H54 (cell line): Measurements from ENCODE around the gene ARHGEF2.

Source experiments
- DNase-seq: peaks from one replicate; pipeline ENCODE4 v3.0.0; 2011; ENCODE audit warnings: low spot score, mixed read lengths; ENCODE audit not compliant: insufficient read length
- FAIRE-seq: peaks from 3 replicates; lab custom pipeline; 2011; peaks lifted over from hg19 to GRCh38; lab: Jason Lieb, UNC
- POLR2A ChIP-seq: IDR thresholded peaks from 2 replicates; pipeline ENCODE4 v1.6.1; 2011; ENCODE audit warnings: low read depth, mild to moderate bottlenecking, low read length

ARHGEF2 gene

DNA sequence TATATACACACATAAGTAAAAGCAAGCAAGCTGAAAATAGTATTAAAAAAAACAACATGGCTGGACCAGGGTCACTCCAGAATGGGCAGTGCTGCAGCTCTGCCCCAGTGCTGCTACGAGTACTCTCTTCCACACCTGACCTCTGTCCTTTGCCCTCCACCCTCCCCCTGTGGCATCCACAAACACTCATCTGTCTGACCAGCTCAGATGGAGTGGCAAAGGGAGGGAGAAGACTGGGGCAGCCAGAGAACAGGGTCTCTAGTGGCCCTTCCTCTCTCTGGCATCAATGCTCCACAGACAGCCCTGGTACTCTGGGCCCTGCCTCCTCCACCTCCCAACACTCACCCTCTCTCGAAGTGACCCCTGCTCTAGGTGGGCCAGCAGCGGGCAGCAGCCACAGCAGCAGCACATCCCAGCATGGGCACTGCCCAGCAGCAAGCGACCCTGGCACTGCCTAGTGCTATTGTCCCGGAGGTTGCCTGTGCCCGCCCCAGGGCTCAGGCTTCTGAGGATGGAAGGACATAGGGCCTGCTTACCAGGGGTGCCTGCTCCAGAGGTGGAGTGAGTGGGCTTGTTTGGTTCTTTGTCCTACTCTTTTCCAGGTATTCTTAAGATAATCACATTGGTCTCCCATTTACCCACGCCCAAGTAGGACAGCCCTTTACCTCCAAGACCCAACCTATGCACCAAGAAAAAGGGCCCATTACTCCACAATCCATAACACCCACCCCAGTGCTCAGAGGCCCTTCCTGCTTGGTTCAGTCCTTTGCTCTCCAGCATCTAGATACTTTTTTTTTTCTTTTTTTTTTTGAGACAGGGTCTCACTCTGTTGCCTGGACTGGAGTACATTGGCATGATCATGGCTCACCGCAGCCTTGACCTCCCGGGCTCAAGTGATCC is 6.2 kb downstream of the ARHGEF2 start:
- no peak for DNase-seq
- no peak for FAIRE-seq
- no peak for TF ChIP-seq POLR2A

GRCh38 chr1:155970531-155971167 is 7.7 kb downstream of the ARHGEF2 start:
- FAIRE-seq: no peak
- TF ChIP-seq POLR2A: 0 out of 2 replicates have a peak, but pooled peaks have one; percentile 20
- peak; percentile 88 for DNase-seq

DNA sequence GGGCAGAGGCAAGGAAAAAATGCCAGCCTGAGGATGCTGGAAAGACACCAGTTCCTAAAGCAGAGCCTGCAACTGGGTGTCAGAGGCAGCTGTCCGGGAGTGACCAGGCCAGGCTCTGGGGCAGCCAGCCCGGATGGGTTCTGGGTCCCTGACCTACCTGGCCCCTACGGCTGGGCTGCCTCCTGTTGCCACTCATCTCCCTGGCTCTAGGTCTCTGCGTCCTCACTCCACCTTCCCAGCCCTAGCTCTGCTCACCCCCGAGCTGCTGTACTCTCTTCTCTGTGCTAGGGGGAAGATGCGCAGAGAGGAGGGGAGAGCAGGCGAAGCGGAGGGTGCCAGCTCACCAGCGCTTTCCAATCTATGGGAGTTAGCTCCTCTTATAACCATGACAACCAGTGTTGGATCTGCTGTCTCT is 9.0 kb downstream of the ARHGEF2 start:
- TF ChIP-seq POLR2A: no peak
- DNase-seq: no peak
- FAIRE-seq: no peak

DNA sequence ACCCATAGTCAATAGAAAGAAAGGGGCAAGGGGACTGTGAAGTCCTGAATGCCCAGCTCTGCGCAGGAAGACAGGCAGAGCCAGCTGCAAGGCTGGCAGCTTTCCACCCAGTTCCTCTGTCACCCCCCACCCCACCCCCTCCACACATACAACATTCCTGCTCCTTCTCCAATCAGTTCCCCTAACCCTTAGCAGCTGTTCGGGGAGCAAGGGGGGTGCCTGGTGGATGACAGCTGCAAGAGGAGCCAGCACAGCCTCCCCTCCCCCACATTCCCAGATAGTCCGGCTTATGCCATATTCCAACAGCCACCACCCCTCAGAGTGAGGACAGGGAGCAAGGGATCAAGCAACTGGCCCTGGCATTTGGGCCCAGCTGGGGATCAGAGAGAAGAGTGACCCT is 9.7 kb downstream of the ARHGEF2 start:
- no peak for FAIRE-seq
- no peak for DNase-seq
- TF ChIP-seq POLR2A: no peak

- no peak for DNase-seq
- FAIRE-seq: no peak
Measured at GRCh38 chr1:155968051-155968400, 10.3 kb downstream of the ARHGEF2 start.

DNA sequence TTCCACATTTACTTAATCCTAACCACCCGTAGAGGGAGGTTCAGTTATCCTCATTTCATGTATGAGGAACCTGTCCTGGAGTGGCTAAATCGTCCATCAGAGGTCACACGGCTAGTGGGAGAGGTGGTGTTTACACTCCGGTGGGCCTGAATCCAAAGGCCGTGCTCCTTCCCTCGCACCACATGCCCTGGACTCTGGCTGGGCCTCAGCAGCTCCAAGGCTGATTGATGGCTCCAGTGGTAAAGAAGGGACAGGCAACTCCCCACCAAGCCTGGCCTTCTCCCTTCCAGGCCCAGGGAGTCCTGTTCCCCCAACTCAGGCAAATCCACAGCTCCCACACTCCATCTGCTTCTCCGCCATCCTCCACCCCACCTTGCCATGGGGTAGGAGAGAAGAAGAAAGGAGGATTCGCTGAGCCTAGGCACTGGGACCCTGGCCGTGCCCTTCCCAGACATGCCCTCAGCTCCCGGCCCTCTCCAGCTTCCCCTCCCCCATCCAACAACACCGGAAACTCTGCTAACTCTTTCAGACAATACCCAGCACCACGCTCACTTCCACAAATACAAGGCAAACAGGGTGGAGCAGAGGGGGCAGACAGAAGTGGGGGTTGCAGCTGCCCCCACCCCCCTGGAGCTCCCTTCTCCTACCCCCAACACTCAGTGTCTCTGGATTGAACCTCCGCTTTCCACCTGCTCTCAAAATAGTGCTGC is 10.9 kb downstream of the ARHGEF2 start:
- DNase-seq: no peak
- no peak for FAIRE-seq

More at GRCh38 chr1:155968051-155968400, 10.3 kb downstream of the ARHGEF2 start:
- TF ChIP-seq POLR2A: no peak

DNA sequence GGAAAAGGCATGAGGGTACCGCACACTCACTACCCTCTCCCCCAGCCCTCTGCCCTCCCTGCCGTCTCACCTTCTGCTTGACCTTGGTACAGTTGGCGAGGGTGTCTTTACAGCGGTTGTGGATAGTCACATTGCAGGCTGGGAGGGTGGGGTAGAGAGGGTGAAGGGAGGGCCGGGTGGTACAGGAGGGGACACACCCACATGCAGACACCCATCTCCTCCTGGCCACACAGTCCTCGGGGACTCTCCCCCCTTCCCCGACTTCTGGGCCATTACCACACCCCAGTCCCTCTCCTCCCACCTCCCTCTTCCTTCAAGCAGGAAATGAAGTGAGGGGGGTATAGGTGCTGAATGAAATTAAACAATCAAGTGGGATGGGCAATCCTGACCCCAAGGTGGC is 11.6 kb downstream of the ARHGEF2 start:
- no peak for TF ChIP-seq POLR2A
- no peak for DNase-seq
- no peak for FAIRE-seq

More for the DNA sequence above, 10.9 kb downstream of the ARHGEF2 start:
- TF ChIP-seq POLR2A: no peak

DNA sequence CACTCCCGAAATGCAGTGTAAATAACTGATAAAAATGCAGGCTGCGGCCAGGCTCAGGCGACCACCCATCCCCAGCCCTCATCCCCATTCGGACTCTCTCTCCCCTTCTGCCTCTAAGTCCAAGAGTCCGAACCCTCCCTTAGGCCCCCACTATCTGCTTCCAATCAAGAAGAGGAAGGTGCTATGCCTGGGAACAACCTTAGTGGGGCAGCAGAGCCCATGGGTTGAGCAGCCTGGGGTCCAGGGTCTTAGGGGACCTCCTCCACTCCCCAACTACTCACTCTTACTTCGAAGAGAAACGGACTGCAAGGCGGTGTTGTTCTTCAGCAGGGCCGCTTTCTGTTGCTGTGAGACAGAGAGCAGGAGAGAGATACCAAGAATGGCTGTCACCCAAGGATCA is 12.2 kb downstream of the ARHGEF2 start:
- FAIRE-seq: no peak
- no peak for TF ChIP-seq POLR2A
- DNase-seq: no peak

- TF ChIP-seq POLR2A: no peak
- no peak for DNase-seq
- FAIRE-seq: no peak
Measured at GRCh38 chr1:155964193-155964592, 14.2 kb downstream of the ARHGEF2 start.

DNA sequence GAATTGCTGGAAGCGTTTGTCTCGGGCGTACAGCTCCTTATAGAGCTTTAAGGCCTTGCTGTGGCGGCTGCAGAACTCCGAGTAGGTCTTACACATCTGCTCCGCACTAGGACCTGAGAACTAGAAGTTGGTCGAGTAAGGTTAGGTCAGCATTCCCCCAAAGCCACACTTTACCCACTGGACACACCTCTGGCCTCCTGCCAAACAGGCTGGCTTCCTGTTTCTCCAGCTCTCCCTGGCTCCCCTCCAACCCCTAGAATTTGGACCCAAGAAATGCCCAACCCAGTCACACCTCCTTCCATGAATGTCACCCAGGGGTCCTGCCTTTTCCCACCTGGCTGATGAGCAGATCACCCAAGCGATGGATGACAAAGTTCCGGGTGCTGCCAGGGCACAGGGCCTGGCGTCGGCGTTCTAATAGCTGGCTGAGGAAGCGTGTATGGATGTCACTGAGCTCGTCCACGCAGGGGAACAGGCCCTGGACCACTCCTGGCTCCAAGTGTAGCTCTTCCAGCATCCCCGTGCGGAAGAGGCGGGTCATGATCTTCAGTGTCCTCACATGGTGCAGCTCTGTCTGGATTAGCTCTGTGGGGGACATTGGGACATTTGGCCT is 15.6 kb downstream of the ARHGEF2 start:
- DNase-seq (no peak), FAIRE-seq (no peak)
- TF ChIP-seq POLR2A: no peak

GRCh38 chr1:155961937-155962336 is 16.4 kb downstream of the ARHGEF2 start:
- FAIRE-seq: no peak
- peak; percentile 27; the same call in 1 of the 2 replicates for TF ChIP-seq POLR2A
- DNase-seq: peak; percentile 94

- TF ChIP-seq POLR2A: no peak
- no peak for DNase-seq
- no peak for FAIRE-seq
Measured at GRCh38 chr1:155960081-155960745, 18.1 kb downstream of the ARHGEF2 start.

GRCh38 chr1:155957411-155957915 is 20.9 kb downstream of the ARHGEF2 start:
- FAIRE-seq (no peak), DNase-seq (no peak)
- TF ChIP-seq POLR2A: no peak

DNA sequence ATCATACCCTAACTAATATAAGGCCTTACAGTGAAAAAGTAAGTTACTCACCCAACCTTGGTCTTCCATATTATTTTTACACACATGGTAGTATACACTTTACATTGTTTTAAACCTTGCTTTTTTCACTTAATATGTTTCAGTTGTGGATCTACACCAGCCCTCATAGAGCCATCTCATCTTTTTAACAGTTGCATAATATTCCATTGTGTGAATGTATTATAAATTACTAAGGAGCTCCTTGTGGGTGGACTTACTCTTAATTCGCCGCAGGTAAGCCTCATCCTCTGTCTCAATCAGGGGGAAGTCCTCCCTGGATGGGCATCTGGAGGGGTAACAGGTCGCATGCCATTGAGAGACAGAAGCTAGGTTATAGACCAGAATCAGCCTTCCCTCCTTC is 23.7 kb downstream of the ARHGEF2 start:
- FAIRE-seq: no peak

More for the DNA sequence above, 23.7 kb downstream of the ARHGEF2 start:
- no peak for TF ChIP-seq POLR2A
- DNase-seq: no peak
